ACHN (cell line): Measurements from ENCODE around the gene PARM1.
A peak's percentile ranks its signal among the peaks of the same experiment; 100 is the strongest.

ENCODE experiments used
- DNase-seq: peaks from one replicate; pipeline ENCODE4 v3.0.0-alpha.2; 2015
- in situ Hi-C: cut with HindIII; loops from 2 replicates; pipeline ENCODE4 v1.10.0; 2017; ENCODE audit warnings: low sequenced_read_pairs, low pct_ligation_motif_present, low pct_unique_long_range_greater_than_20kb

Gene PARM1

GRCh38 chr4:75046226-75046625 is 113.3 kb downstream of the PARM1 start:
- no peak for DNase-seq
- in situ Hi-C loops, result no loop called here

GRCh38 chr4:75046641-75047040 is 113.7 kb downstream of the PARM1 start:
- no peak for DNase-seq
- in situ Hi-C loops, result no loop called here

- in situ Hi-C loops, result no loop called here
- peak; percentile 2 for DNase-seq
These were observed 115.4 kb downstream of the PARM1 start for GRCh38 chr4:75048208-75048879.

GRCh38 chr4:75051431-75051830 is 118.5 kb downstream of the PARM1 start:
- in situ Hi-C loops, result no loop called here
- no peak for DNase-seq

GRCh38 chr4:75053352-75053751 is 120.4 kb downstream of the PARM1 start:
- in situ Hi-C loops, result no loop called here

GRCh38 chr4:75054078-75054477 is 121.2 kb downstream of the PARM1 start:
- in situ Hi-C loops, result no loop called here
- DNase-seq, result no peak

More at GRCh38 chr4:75053352-75053751, 120.4 kb downstream of the PARM1 start:
- no peak for DNase-seq

GRCh38 chr4:75056277-75056676 is 123.4 kb downstream of the PARM1 start:
- in situ Hi-C loops, result no loop called here
- no peak for DNase-seq

- in situ Hi-C loops, result no loop called here
These were observed 124.5 kb downstream of the PARM1 start for GRCh38 chr4:75057369-75057768.

GRCh38 chr4:75058486-75058885 is 125.6 kb downstream of the PARM1 start:
- no peak for DNase-seq
- in situ Hi-C loops, result no loop called here

More at GRCh38 chr4:75057369-75057768, 124.5 kb downstream of the PARM1 start:
- no peak for DNase-seq

- in situ Hi-C loops, result no loop called here
These were observed 130.5 kb downstream of the PARM1 start for GRCh38 chr4:75063433-75063832.

GRCh38 chr4:75065909-75066308 is 133.0 kb downstream of the PARM1 start:
- DNase-seq, result no peak

More at GRCh38 chr4:75063433-75063832, 130.5 kb downstream of the PARM1 start:
- no peak for DNase-seq

GRCh38 chr4:75069493-75070074 is 136.7 kb downstream of the PARM1 start:
- no peak for DNase-seq
- in situ Hi-C loops, result no loop called here

More at GRCh38 chr4:75065909-75066308, 133.0 kb downstream of the PARM1 start:
- in situ Hi-C loops, result no loop called here

- in situ Hi-C loops, result no loop called here
- DNase-seq, result no peak
These were observed 138.4 kb downstream of the PARM1 start for GRCh38 chr4:75071317-75071716.

- DNase-seq, result no peak
These were observed 148.0 kb downstream of the PARM1 start for GRCh38 chr4:75080888-75081287.

GRCh38 chr4:75081561-75081960 is 148.6 kb downstream of the PARM1 start:
- DNase-seq, result no peak
- in situ Hi-C loops, result no loop called here

More at GRCh38 chr4:75080888-75081287, 148.0 kb downstream of the PARM1 start:
- in situ Hi-C loops, result no loop called here

- DNase-seq, result no peak
- in situ Hi-C loops, result no loop called here
These were observed 154.5 kb downstream of the PARM1 start for GRCh38 chr4:75087416-75087815.

- no peak for DNase-seq
- in situ Hi-C loops, result no loop called here
These were observed 154.9 kb downstream of the PARM1 start for GRCh38 chr4:75087865-75088264.

GRCh38 chr4:75089206-75089605 is 156.3 kb downstream of the PARM1 start:
- no peak for DNase-seq
- in situ Hi-C loops, result no loop called here

GRCh38 chr4:75099321-75099720 is 166.4 kb downstream of the PARM1 start:
- in situ Hi-C loops, result no loop called here
- no peak for DNase-seq
